IPS-18a (cell line): ENCODE data around the gene HYDIN.

Experiments used
- H3K27ac ChIP-seq: one replicate; pipeline ENCODE4 v1.5.1; 2013; ENCODE audit warnings: low read length
- H3K27me3 ChIP-seq: one replicate; pipeline ENCODE4 v1.6.1; 2013; ENCODE audit warnings: mild to moderate bottlenecking, low read length; ENCODE audit not compliant: control insufficient read depth, insufficient read depth
- H3K36me3 ChIP-seq: one replicate; pipeline ENCODE4 v1.6.1; 2013; ENCODE audit warnings: low read depth, low read length; ENCODE audit not compliant: control insufficient read depth
- H3K4me1 ChIP-seq: one replicate; pipeline ENCODE4 v1.6.1; 2013; ENCODE audit warnings: low read depth, low read length; ENCODE audit not compliant: control insufficient read depth
- H3K4me3 ChIP-seq: one replicate; pipeline ENCODE4 v1.5.1; 2013; ENCODE audit warnings: low read length
- H3K9ac ChIP-seq: one replicate; pipeline ENCODE4 v1.6.1; 2013; ENCODE audit warnings: mild to moderate bottlenecking, low read length, moderate library complexity
- H3K9me3 ChIP-seq: one replicate; pipeline ENCODE4 v1.6.1; 2013; ENCODE audit warnings: low read depth, low read length; ENCODE audit not compliant: control insufficient read depth

Gene HYDIN

GRCh38 chr16:71218306-71218963, 12.1 kb downstream of the HYDIN start:
- Histone ChIP-seq H3K27me3 (no peaks in the 10 kb centered on the region), H3K9ac (no peak overlapping the region), H3K4me3 (no peak overlapping the region), H3K36me3 (no peaks in the 10 kb centered on the region), H3K27ac (no peak overlapping the region), H3K4me1 (no peaks in the 10 kb centered on the region), H3K9me3 (no peaks in the 10 kb centered on the region)

GRCh38 chr16:71217506-71217905, 13.0 kb downstream of the HYDIN start:
- Histone ChIP-seq H3K4me1 (no peaks in the 10 kb centered on the region), H3K4me3 (no peak overlapping the region), H3K27me3 (no peaks in the 10 kb centered on the region), H3K27ac (no peak overlapping the region), H3K9me3 (no peaks in the 10 kb centered on the region), H3K36me3 (no peaks in the 10 kb centered on the region), H3K9ac (no peak overlapping the region)

- Histone ChIP-seq H3K36me3 (no peaks in the 10 kb centered on the region), H3K9me3 (no peaks in the 10 kb centered on the region), H3K9ac (no peak overlapping the region), H3K4me1 (no peaks in the 10 kb centered on the region), H3K4me3 (no peak overlapping the region), H3K27ac (no peak overlapping the region), H3K27me3 (no peaks in the 10 kb centered on the region)
Measured at GRCh38 chr16:71216714-71217113, 13.8 kb downstream of the HYDIN start.

- no peak overlapping the region for H3K27ac ChIP-seq
- no peak overlapping the region for H3K4me3 ChIP-seq
- no peaks in the 10 kb centered on the region for H3K36me3 ChIP-seq
- no peak overlapping the region for H3K9ac ChIP-seq
- no peaks in the 10 kb centered on the region for H3K4me1 ChIP-seq
- no peaks in the 10 kb centered on the region for H3K9me3 ChIP-seq
- H3K27me3 ChIP-seq, result no peaks in the 10 kb centered on the region
Measured at GRCh38 chr16:71214746-71215381, 15.7 kb downstream of the HYDIN start.

- H3K27ac ChIP-seq, result no peak overlapping the region
- no peaks in the 10 kb centered on the region for H3K36me3 ChIP-seq
- no peak overlapping the region for H3K4me3 ChIP-seq
- H3K4me1 ChIP-seq, result no peaks in the 10 kb centered on the region
- no peak overlapping the region for H3K9ac ChIP-seq
- H3K27me3 ChIP-seq, result no peaks in the 10 kb centered on the region
- H3K9me3 ChIP-seq, result no peaks in the 10 kb centered on the region
Measured at GRCh38 chr16:71205482-71206131, 24.9 kb downstream of the HYDIN start.

- Histone ChIP-seq H3K4me3 (no peak overlapping the region), H3K9ac (no peak overlapping the region), H3K9me3 (peaks cover 4% of the 10 kb centered on the region), H3K27me3 (no peaks in the 10 kb centered on the region), H3K27ac (no peak overlapping the region), H3K4me1 (no peaks in the 10 kb centered on the region), H3K36me3 (no peaks in the 10 kb centered on the region)
Measured at GRCh38 chr16:71203631-71204030, 26.9 kb downstream of the HYDIN start.

- Histone ChIP-seq H3K36me3 (no peaks in the 10 kb centered on the region), H3K27me3 (no peaks in the 10 kb centered on the region), H3K9me3 (peaks cover 5% of the 10 kb centered on the region), H3K4me3 (no peak overlapping the region), H3K9ac (no peak overlapping the region), H3K4me1 (no peaks in the 10 kb centered on the region), H3K27ac (no peak overlapping the region)
Measured at GRCh38 chr16:71201556-71201955, 29.0 kb downstream of the HYDIN start.

GRCh38 chr16:71201054-71201453, 29.5 kb downstream of the HYDIN start:
- Histone ChIP-seq H3K9ac (no peak overlapping the region), H3K4me3 (no peak overlapping the region), H3K27ac (no peak overlapping the region), H3K36me3 (no peaks in the 10 kb centered on the region), H3K9me3 (peaks cover 5% of the 10 kb centered on the region), H3K4me1 (no peaks in the 10 kb centered on the region), H3K27me3 (no peaks in the 10 kb centered on the region)

- Histone ChIP-seq H3K36me3 (no peaks in the 10 kb centered on the region), H3K9ac (no peak overlapping the region), H3K27me3 (no peaks in the 10 kb centered on the region)
Measured at GRCh38 chr16:71198408-71198807, 32.1 kb downstream of the HYDIN start.

GRCh38 chr16:71192387-71192786, 38.1 kb downstream of the HYDIN start:
- Histone ChIP-seq H3K27me3 (no peaks in the 10 kb centered on the region), H3K4me1 (no peaks in the 10 kb centered on the region), H3K27ac (no peak overlapping the region), H3K4me3 (no peak overlapping the region), H3K9me3 (no peaks in the 10 kb centered on the region), H3K36me3 (no peaks in the 10 kb centered on the region), H3K9ac (no peak overlapping the region)

More at GRCh38 chr16:71198408-71198807, 32.1 kb downstream of the HYDIN start:
- H3K9me3 ChIP-seq, result peaks cover 5% of the 10 kb centered on the region
- H3K4me3 ChIP-seq, result no peak overlapping the region
- H3K4me1 ChIP-seq, result no peaks in the 10 kb centered on the region
- no peak overlapping the region for H3K27ac ChIP-seq

- H3K27ac ChIP-seq, result no peak overlapping the region
- H3K27me3 ChIP-seq, result no peaks in the 10 kb centered on the region
- H3K4me1 ChIP-seq, result no peaks in the 10 kb centered on the region
- no peak overlapping the region for H3K4me3 ChIP-seq
- H3K9ac ChIP-seq, result no peak overlapping the region
- no peaks in the 10 kb centered on the region for H3K36me3 ChIP-seq
- no peaks in the 10 kb centered on the region for H3K9me3 ChIP-seq
Measured at GRCh38 chr16:71188956-71189712, 41.4 kb downstream of the HYDIN start.
